H9 (cell line): ENCODE measurements around the gene SNX22. TPM values are rescaled to one million over a fixed set of nuclear protein-coding genes. Genes with fewer than 3 reads are reported as not detected.

Experiments
- DNase-seq: peaks from one replicate; pipeline ENCODE4 v3.0.0-alpha.2; 2017
- H2AFZ ChIP-seq: one replicate; pipeline ENCODE4 v1.6.1; 2013; ENCODE audit warnings: mild to moderate bottlenecking, low read length, control low read depth, moderate library complexity
- H2AK5ac ChIP-seq: 2 replicates; pipeline ENCODE4 v1.6.1; 2013; ENCODE audit warnings: low read length, control low read depth, mixed read lengths; ENCODE audit not compliant: insufficient read length
- H2BK120ac ChIP-seq: one replicate; pipeline ENCODE4 v1.6.1; 2013; ENCODE audit warnings: low read depth, mild to moderate bottlenecking, low read length, control low read depth, inconsistent platforms; ENCODE audit not compliant: poor library complexity, severe bottlenecking
- H2BK12ac ChIP-seq: 2 replicates; pipeline ENCODE4 v1.6.1; 2013; ENCODE audit warnings: low read length, control low read depth, mixed read lengths, low read depth; ENCODE audit not compliant: insufficient read length
- H2BK15ac ChIP-seq: 2 replicates; pipeline ENCODE4 v1.6.1; 2013; ENCODE audit warnings: low read depth, low read length, control low read depth
- H2BK20ac ChIP-seq: one replicate; pipeline ENCODE4 v1.6.1; 2013; ENCODE audit warnings: low read depth, mild to moderate bottlenecking, low read length, control low read depth, inconsistent platforms; ENCODE audit not compliant: poor library complexity, severe bottlenecking
- H2BK5ac ChIP-seq: 2 replicates; pipeline ENCODE4 v1.6.1; 2013; ENCODE audit warnings: low read length, control low read depth, mixed read lengths; ENCODE audit not compliant: insufficient read length
- H3K14ac ChIP-seq: 2 replicates; pipeline ENCODE4 v1.6.1; 2013; ENCODE audit warnings: low read length, control low read depth; ENCODE audit not compliant: insufficient read depth
- H3K18ac ChIP-seq: 2 replicates; pipeline ENCODE4 v1.6.1; 2013; ENCODE audit warnings: low read depth, mild to moderate bottlenecking, mixed read lengths, low read length, control low read depth; ENCODE audit not compliant: insufficient read length
- H3K23ac ChIP-seq: 2 replicates; pipeline ENCODE4 v1.6.1; 2013; ENCODE audit warnings: low read length, control low read depth, mixed read lengths, low read depth; ENCODE audit not compliant: insufficient read length
- H3K23me2 ChIP-seq: 2 replicates; pipeline ENCODE4 v1.6.1; 2013; ENCODE audit warnings: low read depth, mild to moderate bottlenecking, mixed read lengths, low read length, control low read depth; ENCODE audit not compliant: insufficient read length, poor library complexity, severe bottlenecking
- H3K27ac ChIP-seq: 2 replicates; pipeline ENCODE4 v1.5.1; 2013; ENCODE audit warnings: low read length, control low read depth, mixed read lengths, low read depth; ENCODE audit not compliant: insufficient read length
- H3K27me3 ChIP-seq: 2 replicates; pipeline ENCODE4 v1.6.1; 2013; ENCODE audit warnings: low read length, control low read depth, inconsistent platforms; ENCODE audit not compliant: insufficient read depth
- H3K4ac ChIP-seq: 2 replicates; pipeline ENCODE4 v1.6.1; 2013; ENCODE audit warnings: low read depth, mild to moderate bottlenecking, control low read depth, inconsistent platforms, low read length, moderate library complexity
- H3K4me1 ChIP-seq: 2 replicates; pipeline ENCODE4 v1.6.1; 2013; ENCODE audit warnings: low read length, control low read depth, inconsistent platforms; ENCODE audit not compliant: insufficient read depth
- H3K4me2 ChIP-seq: 2 replicates; pipeline ENCODE4 v1.6.1; 2013; ENCODE audit warnings: low read length, control low read depth, mixed read lengths; ENCODE audit not compliant: insufficient read length, insufficient read depth
- H3K56ac ChIP-seq: 2 replicates; pipeline ENCODE4 v1.6.1; 2013; ENCODE audit warnings: low read depth, mild to moderate bottlenecking, mixed read lengths, low read length, control low read depth; ENCODE audit not compliant: insufficient read length
- H3K79me1 ChIP-seq: 2 replicates; pipeline ENCODE4 v1.6.1; 2013; ENCODE audit warnings: low read depth, mild to moderate bottlenecking, moderate library complexity, low read length, control low read depth, inconsistent platforms; ENCODE audit not compliant: insufficient read depth, poor library complexity, severe bottlenecking
- H3K79me2 ChIP-seq: 2 replicates; pipeline ENCODE4 v1.6.1; 2013; ENCODE audit warnings: low read length, control low read depth, inconsistent platforms; ENCODE audit not compliant: insufficient read depth
- H3K9ac ChIP-seq: 2 replicates; pipeline ENCODE4 v1.6.1; 2013; ENCODE audit warnings: low read length, control low read depth, mixed read lengths; ENCODE audit not compliant: insufficient read length; ENCODE audit errors: extremely low read depth
- H3K9me3 ChIP-seq: one replicate; pipeline ENCODE4 v1.6.1; 2013; ENCODE audit warnings: low read depth, low read length, inconsistent platforms; ENCODE audit not compliant: control insufficient read depth
- H3T11ph ChIP-seq: one replicate; pipeline ENCODE4 v1.6.1; 2013; ENCODE audit warnings: mild to moderate bottlenecking, low read length, control low read depth, inconsistent platforms
- H4K20me1 ChIP-seq: one replicate; pipeline ENCODE4 v1.6.1; 2013; ENCODE audit not compliant: control insufficient read depth, insufficient read length, insufficient read depth
- H4K5ac ChIP-seq: 2 replicates; pipeline ENCODE4 v1.6.1; 2013; ENCODE audit warnings: low read depth, mild to moderate bottlenecking, mixed read lengths, low read length, control low read depth; ENCODE audit not compliant: insufficient read length
- H4K8ac ChIP-seq: replicated peaks from 2 replicates; pipeline ENCODE4 v1.6.1; 2013; ENCODE audit warnings: low read length, control low read depth, mixed read lengths, low read depth; ENCODE audit not compliant: insufficient read length
- H4K91ac ChIP-seq: 2 replicates; pipeline ENCODE4 v1.6.1; 2013; ENCODE audit warnings: low read depth, mild to moderate bottlenecking, moderate library complexity, mixed read lengths, low read length, control low read depth; ENCODE audit not compliant: insufficient read length
- H3K27ac Mint-ChIP-seq, 3 experiments: 2 replicates in 2 of 3; 3 replicates in 1 of 3; pipeline ENCODE4 v1.8.0; 2020 to 2021; ENCODE audit warnings: mixed read lengths in 3 of 3, mild to moderate bottlenecking in 1 of 3, moderate library complexity in 1 of 3
- H3K27me3 Mint-ChIP-seq: 2 replicates; pipeline ENCODE4 v1.8.0; 2021; ENCODE audit warnings: low read depth, mild to moderate bottlenecking, moderate library complexity, mixed read lengths
- H3K36me3 Mint-ChIP-seq, 3 experiments: 2 replicates in 2 of 3; 3 replicates in 1 of 3; pipeline ENCODE4 v1.8.0; 2020 to 2021; ENCODE audit warnings: low read depth in 3 of 3, mixed read lengths in 3 of 3; ENCODE audit not compliant: insufficient read depth in 1 of 3
- H3K4me1 Mint-ChIP-seq, 2 experiments: 2 replicates each; pipeline ENCODE4 v1.8.0; 2020; ENCODE audit warnings: mixed read lengths in 2 of 2
- H3K4me3 Mint-ChIP-seq, 2 experiments: 2 replicates in 1 of 2; 3 replicates in 1 of 2; pipeline ENCODE4 v1.8.0; 2020 to 2021; ENCODE audit warnings: mild to moderate bottlenecking in 2 of 2, mixed read lengths in 2 of 2, moderate library complexity in 1 of 2
- H3K9me3 Mint-ChIP-seq, 2 experiments: 2 replicates in 1 of 2; 3 replicates in 1 of 2; pipeline ENCODE4 v1.8.0; 2020; ENCODE audit warnings: mild to moderate bottlenecking in 2 of 2, mixed read lengths in 2 of 2, moderate library complexity in 1 of 2
- WGBS: extraction: QIAGEN DNeasy Blood & Tissue Kit; methylation state at CpG from one replicate; pipeline ENCODE4 v1.1.7; 2013; ENCODE audit warnings: missing lambda C conversion rate, low lambda C conversion rate, mixed read lengths; ENCODE audit not compliant: insufficient read length; ENCODE audit errors: extremely low coverage; 5-methylcytosine and 5-hydroxymethylcytosine counted together
- total RNA-seq: library from RNA; stranded (reverse); gene quantifications from 2 replicates; pipeline ENCODE4 v1.2.1, GENCODE V29; 2021
- TF ChIP-seq, protein P1 (sequence below): fragments of 200-600 bp; sonication (generic); conservative IDR thresholded peaks from 3 replicates; pipeline ENCODE4 v1.8.0; 2021; ENCODE audit warnings: antibody characterized with exemption, mild to moderate bottlenecking

SNX22 gene
- total RNA-seq, 1 experiment from 2014 or later: 4.8 TPM

DNA sequence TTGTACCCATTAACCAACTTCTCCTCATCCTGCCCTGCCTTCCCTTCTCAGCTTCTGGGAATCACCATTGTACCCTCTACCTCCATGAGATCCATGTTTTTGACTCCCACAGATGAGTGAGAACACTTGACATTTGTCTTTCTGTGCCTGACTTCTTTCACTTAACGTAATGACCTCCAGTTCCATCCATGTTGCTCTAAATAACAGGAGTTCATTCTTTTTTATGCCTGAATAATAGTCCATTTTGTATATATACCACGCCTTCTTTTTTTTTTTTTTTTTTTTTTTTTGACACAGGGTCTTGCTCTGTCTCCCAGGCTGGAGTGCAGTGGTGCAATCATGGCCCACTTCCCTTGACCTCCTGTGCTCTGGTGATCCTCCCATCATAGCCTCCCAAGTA is 49.0 kb upstream of the SNX22 start:
- no peak overlapping the region for H3K4me3 Mint-ChIP-seq
- no peaks in the 10 kb centered on the region for H3K9me3 ChIP-seq

More for the DNA sequence above, 49.0 kb upstream of the SNX22 start:
- Histone ChIP-seq H4K91ac (no peak overlapping the region), H3K9ac (no peak overlapping the region), H3K4ac (no peak overlapping the region), H3K4me2 (no peak overlapping the region), H3K23me2 (no peaks in the 10 kb centered on the region), H3K79me2 (peaks cover 2% of the 10 kb centered on the region; the same call in 1 of the 2 replicates), H4K8ac (no peak overlapping the region), H3K79me1 (peaks cover 5% of the 10 kb centered on the region), H3K23ac (no peak overlapping the region), H3K27ac (no peak overlapping the region), H4K5ac (no peak overlapping the region), H2BK120ac (no peak overlapping the region), H2BK15ac (no peak overlapping the region), H3K18ac (no peak overlapping the region), H3K14ac (no peak overlapping the region), H3K27me3 (no peaks in the 10 kb centered on the region), H2BK5ac (no peak overlapping the region), H2BK20ac (no peak overlapping the region), H2BK12ac (no peak overlapping the region), H3K4me1 (no peaks in the 10 kb centered on the region), H3T11ph (no peak overlapping the region), H4K20me1 (no peaks in the 10 kb centered on the region), H2AK5ac (no peak overlapping the region), H2AFZ (no peak overlapping the region), H3K56ac (no peak overlapping the region)
- no peak for DNase-seq
- H3K9me3 Mint-ChIP-seq: no peaks in the 10 kb centered on the region
- H3K4me1 Mint-ChIP-seq: peaks cover under 1 to 7% of the 10 kb centered on the region in 2 experiments; a peak in 2 of 4 replicates
- no CpG with 5 or more reads among the region's 2 CpGs for WGBS
- H3K36me3 Mint-ChIP-seq: peaks cover 0 to 2% (median 0%) of the 10 kb centered on the region in 3 experiments; a peak in 2 of 7 replicates
- TF ChIP-seq, protein P1, sequence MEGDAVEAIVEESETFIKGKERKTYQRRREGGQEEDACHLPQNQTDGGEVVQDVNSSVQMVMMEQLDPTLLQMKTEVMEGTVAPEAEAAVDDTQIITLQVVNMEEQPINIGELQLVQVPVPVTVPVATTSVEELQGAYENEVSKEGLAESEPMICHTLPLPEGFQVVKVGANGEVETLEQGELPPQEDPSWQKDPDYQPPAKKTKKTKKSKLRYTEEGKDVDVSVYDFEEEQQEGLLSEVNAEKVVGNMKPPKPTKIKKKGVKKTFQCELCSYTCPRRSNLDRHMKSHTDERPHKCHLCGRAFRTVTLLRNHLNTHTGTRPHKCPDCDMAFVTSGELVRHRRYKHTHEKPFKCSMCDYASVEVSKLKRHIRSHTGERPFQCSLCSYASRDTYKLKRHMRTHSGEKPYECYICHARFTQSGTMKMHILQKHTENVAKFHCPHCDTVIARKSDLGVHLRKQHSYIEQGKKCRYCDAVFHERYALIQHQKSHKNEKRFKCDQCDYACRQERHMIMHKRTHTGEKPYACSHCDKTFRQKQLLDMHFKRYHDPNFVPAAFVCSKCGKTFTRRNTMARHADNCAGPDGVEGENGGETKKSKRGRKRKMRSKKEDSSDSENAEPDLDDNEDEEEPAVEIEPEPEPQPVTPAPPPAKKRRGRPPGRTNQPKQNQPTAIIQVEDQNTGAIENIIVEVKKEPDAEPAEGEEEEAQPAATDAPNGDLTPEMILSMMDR: no peak
- no peaks in the 10 kb centered on the region for H3K27me3 Mint-ChIP-seq
- H3K27ac Mint-ChIP-seq: no peak overlapping the region
